ENCODE data around the gene S100A4. TPM values are rescaled to one million over a fixed set of nuclear protein-coding genes. Genes with fewer than 3 reads are reported as not detected.

Gene S100A4
- total RNA-seq, 4 donors from 2014 or later = 58.6 to 205 (median 122) TPM

- Histone ChIP-seq H3K27me3 (no peaks in the 10 kb centered on the region), H3K27ac (peak overlapping the region in 2 of 4 donors; percentile 61 to 62), H3K36me3 (peaks cover 6 to 53% (median 6%) of the 10 kb centered on the region in 3 donors), H3K4me1 (peaks cover 16 to 55% (median 20%) of the 10 kb centered on the region in 3 donors), H3K9me3 (no peaks in the 10 kb centered on the region), H3K4me3 (no peak overlapping the region)
- TF ChIP-seq POLR2A (IDR thresholded peaks at IDR 0.05) (no peak), CTCF (IDR thresholded peaks at IDR 0.05) (no peak)
- 69 to 76% methylated on average over 3 of the region's 3 CpGs for WGBS, 2 donors
- intact Hi-C loops (cut with DNase I) = no loop called here
- no peak for DNase-seq
Observed at GRCh38 chr1:153557877-153558276, 12.3 kb upstream of the S100A4 start.

GRCh38 chr1:153556348-153556747 is 10.7 kb upstream of the S100A4 start:
- no peak overlapping the region for H3K27ac ChIP-seq
- no peak overlapping the region for H3K4me3 ChIP-seq
- H3K4me1 ChIP-seq = peaks cover 16 to 58% (median 23%) of the 10 kb centered on the region in 3 donors
- H3K36me3 ChIP-seq = peaks cover 0 to 54% (median 3%) of the 10 kb centered on the region in 3 donors
- no peaks in the 10 kb centered on the region for H3K27me3 ChIP-seq
- no peaks in the 10 kb centered on the region for H3K9me3 ChIP-seq
- intact Hi-C loops (cut with DNase I) = no loop called here
- TF ChIP-seq CTCF (IDR thresholded peaks at IDR 0.05) (no peak), POLR2A (IDR thresholded peaks at IDR 0.05) (no peak)
- no peak for DNase-seq
- WGBS, 2 donors = 50 to 100% methylated on average over 1 of the region's 1 CpG

DNA sequence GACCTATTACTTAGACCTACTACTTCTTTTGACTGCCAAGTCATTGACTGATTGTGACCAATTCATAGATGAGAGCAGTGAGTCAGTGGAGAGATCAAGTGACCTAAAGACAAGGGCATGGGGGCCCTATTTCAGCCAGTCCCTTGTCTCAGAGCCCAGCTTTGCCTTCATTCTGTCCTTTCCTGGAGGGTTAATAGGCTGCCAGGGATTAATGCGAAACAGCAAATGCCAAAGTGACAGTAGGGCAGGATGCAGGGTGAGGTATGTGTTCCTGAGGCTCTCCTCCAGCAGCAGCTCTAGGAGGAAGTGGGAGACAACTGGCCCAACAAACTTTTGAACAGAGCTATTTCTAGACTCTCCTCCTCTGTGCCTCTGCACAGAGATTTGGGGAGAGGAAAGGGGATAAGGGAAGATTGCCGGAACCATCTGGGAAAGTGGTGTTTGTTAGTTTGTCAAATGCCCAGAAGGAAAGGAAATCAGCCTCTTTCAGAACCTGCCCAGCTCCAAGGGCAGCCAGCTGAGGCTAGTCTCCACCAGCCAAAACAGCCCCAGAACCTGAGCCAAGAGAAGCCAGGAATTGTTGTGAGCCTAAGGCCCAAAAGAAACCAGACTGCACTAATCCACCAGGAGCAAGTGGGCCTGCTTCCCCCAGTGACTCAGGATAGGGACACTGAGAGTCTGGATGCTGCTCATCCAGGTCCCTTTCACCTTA is 8.4 kb upstream of the S100A4 start:
- H3K36me3 ChIP-seq = peaks cover 0 to 37% (median 0%) of the 10 kb centered on the region in 3 donors
- WGBS, 2 donors = 16 to 24% methylated on average over 2 of the region's 2 CpGs
- H3K4me1 ChIP-seq = peaks cover 35 to 76% (median 47%) of the 10 kb centered on the region in 3 donors
- no peak for DNase-seq
- H3K9me3 ChIP-seq = no peaks in the 10 kb centered on the region
- no peak overlapping the region for H3K4me3 ChIP-seq
- TF ChIP-seq POLR2A (IDR thresholded peaks at IDR 0.05) = no peak
- TF ChIP-seq CTCF (IDR thresholded peaks at IDR 0.05) = no peak
- no peaks in the 10 kb centered on the region for H3K27me3 ChIP-seq
- intact Hi-C loops (cut with DNase I) = no loop called here
- H3K27ac ChIP-seq = peak overlapping the region; percentile 70 to 85 (median 82)

GRCh38 chr1:153553096-153553495 is 7.5 kb upstream of the S100A4 start:
- intact Hi-C loops (cut with DNase I) = no loop called here
- Histone ChIP-seq H3K27me3 (no peaks in the 10 kb centered on the region), H3K4me1 (peaks cover 44 to 76% (median 55%) of the 10 kb centered on the region in 3 donors), H3K27ac (peak overlapping the region; percentile 70 to 85 (median 82)), H3K4me3 (no peak overlapping the region), H3K36me3 (peaks cover 0 to 29% (median 0%) of the 10 kb centered on the region in 3 donors), H3K9me3 (no peaks in the 10 kb centered on the region)
- TF ChIP-seq CTCF (IDR thresholded peaks at IDR 0.05) (no peak), POLR2A (IDR thresholded peaks at IDR 0.05) (no peak)
- no peak for DNase-seq
- WGBS, 2 donors = 91 to 97% methylated on average over 5 to 9 of the region's 12 CpGs

DNA sequence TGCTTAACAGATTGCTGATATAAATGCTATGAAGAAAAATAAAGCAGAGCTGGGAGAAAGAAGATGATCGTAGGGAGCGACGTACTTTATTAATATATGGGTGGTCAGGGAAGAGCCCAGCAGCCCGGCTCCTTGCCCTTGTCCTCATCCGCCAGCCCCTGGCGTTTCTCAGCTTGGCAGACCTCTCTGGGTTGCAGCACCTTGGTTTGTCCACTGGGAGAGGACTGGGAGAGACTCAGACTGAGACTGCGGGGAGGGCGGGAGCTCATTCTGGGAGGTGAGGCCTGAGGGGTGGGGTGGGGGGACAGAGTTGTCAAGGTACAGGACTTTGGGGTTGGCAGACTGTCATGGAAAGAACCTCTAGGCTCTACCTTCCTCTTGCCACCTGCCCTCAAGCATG is 6.7 kb upstream of the S100A4 start:
- WGBS, 2 donors = 88 to 90% methylated on average over 7 of the region's 8 CpGs
- intact Hi-C loops (cut with DNase I) = no loop called here
- Histone ChIP-seq H3K4me3 (no peak overlapping the region), H3K36me3 (peaks cover 0 to 29% (median 0%) of the 10 kb centered on the region in 3 donors), H3K9me3 (no peaks in the 10 kb centered on the region), H3K27ac (peak overlapping the region in 2 of 4 donors; percentile 85 to 93), H3K4me1 (peaks cover 51 to 83% (median 61%) of the 10 kb centered on the region in 3 donors), H3K27me3 (no peaks in the 10 kb centered on the region)
- TF ChIP-seq POLR2A (IDR thresholded peaks at IDR 0.05) = no peak
- TF ChIP-seq CTCF (IDR thresholded peaks at IDR 0.05) = no peak
- no peak for DNase-seq

All from esophagus squamous epithelium (tissue), 5 donors.